ENCODE measurements around the gene CDC20B.

DNA sequence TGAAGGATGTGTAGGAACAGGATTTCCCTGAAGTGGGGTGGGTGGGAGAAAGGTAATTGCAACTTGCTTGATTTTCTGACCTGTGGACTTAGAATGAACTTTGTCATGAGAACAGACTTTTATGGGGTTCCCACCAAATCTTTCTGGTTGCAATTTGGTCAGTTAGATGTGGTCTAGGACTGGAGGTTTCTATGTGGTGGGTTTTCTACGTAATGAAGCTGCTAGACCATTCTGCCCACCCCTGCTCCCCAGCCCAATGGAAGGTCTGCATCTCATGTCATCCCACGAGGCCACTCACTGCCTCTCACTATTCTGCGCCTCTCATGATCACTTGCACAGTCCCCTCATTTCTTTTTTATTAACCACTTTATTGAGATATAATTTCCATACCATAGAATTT, 108.5 kb downstream of the CDC20B start:
- TF ChIP-seq, protein P1, sequence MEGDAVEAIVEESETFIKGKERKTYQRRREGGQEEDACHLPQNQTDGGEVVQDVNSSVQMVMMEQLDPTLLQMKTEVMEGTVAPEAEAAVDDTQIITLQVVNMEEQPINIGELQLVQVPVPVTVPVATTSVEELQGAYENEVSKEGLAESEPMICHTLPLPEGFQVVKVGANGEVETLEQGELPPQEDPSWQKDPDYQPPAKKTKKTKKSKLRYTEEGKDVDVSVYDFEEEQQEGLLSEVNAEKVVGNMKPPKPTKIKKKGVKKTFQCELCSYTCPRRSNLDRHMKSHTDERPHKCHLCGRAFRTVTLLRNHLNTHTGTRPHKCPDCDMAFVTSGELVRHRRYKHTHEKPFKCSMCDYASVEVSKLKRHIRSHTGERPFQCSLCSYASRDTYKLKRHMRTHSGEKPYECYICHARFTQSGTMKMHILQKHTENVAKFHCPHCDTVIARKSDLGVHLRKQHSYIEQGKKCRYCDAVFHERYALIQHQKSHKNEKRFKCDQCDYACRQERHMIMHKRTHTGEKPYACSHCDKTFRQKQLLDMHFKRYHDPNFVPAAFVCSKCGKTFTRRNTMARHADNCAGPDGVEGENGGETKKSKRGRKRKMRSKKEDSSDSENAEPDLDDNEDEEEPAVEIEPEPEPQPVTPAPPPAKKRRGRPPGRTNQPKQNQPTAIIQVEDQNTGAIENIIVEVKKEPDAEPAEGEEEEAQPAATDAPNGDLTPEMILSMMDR (IDR thresholded peaks at IDR 0.05) = no peak
- TF ChIP-seq POLR2A (IDR thresholded peaks at IDR 0.05) = no peak

Data from testis (tissue), 2 donors.